Measurements from ENCODE around the gene SH3D21.

DNA sequence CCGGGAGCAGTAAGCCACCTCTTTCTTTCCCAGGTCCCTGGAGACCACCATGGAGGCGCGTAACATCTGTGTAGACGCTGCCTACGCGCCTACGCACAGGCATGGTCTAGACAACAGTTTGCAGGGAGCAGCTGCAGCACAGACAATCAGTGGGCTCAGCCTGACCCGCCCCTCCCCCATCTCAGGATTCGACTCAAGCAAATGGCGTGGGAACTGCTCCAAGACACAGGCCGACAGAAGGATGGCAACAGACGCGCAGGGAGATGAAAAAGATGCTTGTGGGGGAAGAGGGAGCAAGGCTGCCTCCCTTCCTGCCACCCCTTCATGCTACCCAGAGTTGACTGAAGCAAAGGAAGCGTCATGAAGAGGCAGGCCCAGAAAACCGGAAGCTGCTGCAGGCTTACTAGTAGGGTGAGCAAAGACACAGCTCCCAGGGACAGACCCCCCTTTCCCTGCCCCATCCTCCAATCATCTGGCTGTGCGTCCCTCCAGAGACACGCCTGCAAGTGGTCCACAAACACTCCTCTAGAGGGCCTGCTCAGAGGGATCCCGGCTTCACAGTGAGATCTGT lies 60.0 kb downstream of the SH3D21 start:
- TF ChIP-seq CTCF (conservative IDR thresholded peaks at IDR 0.05; ENCODE audit: low read length) (peak; percentile 31; the same call in 1 of the 2 replicates), EZH2phosphoT487 (IDR thresholded peaks at IDR 0.05; ENCODE audit: borderline replicate concordance) (no peak)
